WTC11 (cell line): Measurements from ENCODE around the gene CHMP5. TPM values are rescaled to one million over a fixed set of nuclear protein-coding genes. Genes with fewer than 3 reads are reported as not detected.

Experiments
- AR ChIP-seq: fragments of 250-450 bp; sonication (Bioruptor Pico); IDR thresholded peaks from 2 replicates; pipeline ENCODE4 v1.9.0; 2021; ENCODE audit warnings: mild to moderate bottlenecking
- ATF3 ChIP-seq: sonication (generic); formaldehyde crosslinking; conservative IDR thresholded peaks from 2 replicates; pipeline ENCODE4 v1.8.1; 2022; ENCODE audit warnings: mild to moderate bottlenecking, missing genetic modification reagents
- CTCF ChIP-seq: fragments of 200-600 bp; IDR thresholded peaks from 2 replicates; pipeline ENCODE4 v1.8.0; 2022; ENCODE audit warnings: antibody characterized with exemption
- E2F5 ChIP-seq: sonication (generic); formaldehyde crosslinking; IDR thresholded peaks from 2 replicates; pipeline ENCODE4 v1.8.1; 2022; ENCODE audit warnings: mild to moderate bottlenecking, moderate library complexity, missing genetic modification reagents
- EMX1 ChIP-seq: fragments of 250-450 bp; sonication (Bioruptor Pico); IDR thresholded peaks from 2 replicates; pipeline ENCODE4 v1.8.0; 2021; ENCODE audit warnings: mild to moderate bottlenecking
- FOXP4 ChIP-seq: sonication (generic); formaldehyde crosslinking; IDR thresholded peaks from 2 replicates; pipeline ENCODE4 v1.8.0; 2022; ENCODE audit warnings: mild to moderate bottlenecking, missing genetic modification reagents
- IRF1 ChIP-seq: sonication (generic); formaldehyde crosslinking; IDR thresholded peaks from 2 replicates; pipeline ENCODE4 v1.8.0; 2023; ENCODE audit warnings: missing genetic modification reagents
- KAT7 ChIP-seq: sonication (generic); formaldehyde crosslinking; IDR thresholded peaks from 2 replicates; pipeline ENCODE4 v1.8.1; 2023; ENCODE audit warnings: missing genetic modification reagents, mild to moderate bottlenecking, borderline replicate concordance
- MAX ChIP-seq: sonication (generic); formaldehyde crosslinking; IDR thresholded peaks from 2 replicates; pipeline ENCODE4 v1.8.0; 2022; ENCODE audit warnings: mild to moderate bottlenecking, missing genetic modification reagents
- NFATC4 ChIP-seq: fragments of 250-450 bp; sonication (Bioruptor Pico); IDR thresholded peaks from 2 replicates; pipeline ENCODE4 v1.9.0; 2021; ENCODE audit warnings: mild to moderate bottlenecking
- NFE2L1 ChIP-seq: sonication (generic); formaldehyde crosslinking; IDR thresholded peaks from 2 replicates; pipeline ENCODE4 v1.8.1; 2023; ENCODE audit warnings: missing genetic modification reagents
- OVOL2 ChIP-seq: fragments of 250-450 bp; sonication (Bioruptor Pico); IDR thresholded peaks from 2 replicates; pipeline ENCODE4 v1.9.0; 2021; ENCODE audit warnings: mild to moderate bottlenecking, borderline replicate concordance
- PREB ChIP-seq: sonication (generic); formaldehyde crosslinking; IDR thresholded peaks from 2 replicates; pipeline ENCODE4 v1.8.1; 2022; ENCODE audit warnings: mild to moderate bottlenecking, missing genetic modification reagents, moderate library complexity, borderline replicate concordance
- PRRX2 ChIP-seq: fragments of 250-450 bp; sonication (Bioruptor Pico); IDR thresholded peaks from 2 replicates; pipeline ENCODE4 v1.8.0; 2021; ENCODE audit warnings: mild to moderate bottlenecking
- RORB ChIP-seq: fragments of 250-450 bp; sonication (Bioruptor Pico); IDR thresholded peaks from 2 replicates; pipeline ENCODE4 v1.9.0; 2021; ENCODE audit warnings: mild to moderate bottlenecking
- SP1 ChIP-seq: sonication (generic); formaldehyde crosslinking; conservative IDR thresholded peaks from 2 replicates; pipeline ENCODE4 v1.8.1; 2022; ENCODE audit warnings: missing genetic modification reagents
- TP53 ChIP-seq: sonication (generic); formaldehyde crosslinking; IDR thresholded peaks from 2 replicates; pipeline ENCODE4 v1.8.1; 2023; ENCODE audit warnings: mild to moderate bottlenecking, missing genetic modification reagents
- USF2 ChIP-seq: sonication (generic); formaldehyde crosslinking; IDR thresholded peaks from 2 replicates; pipeline ENCODE4 v1.8.1; 2023; ENCODE audit warnings: mild to moderate bottlenecking, missing genetic modification reagents, moderate library complexity
- ZBTB21 ChIP-seq: sonication (generic); formaldehyde crosslinking; IDR thresholded peaks from 2 replicates; pipeline ENCODE4 v1.8.1; 2023; ENCODE audit warnings: mild to moderate bottlenecking, missing genetic modification reagents, borderline replicate concordance
- ZNF281 ChIP-seq: sonication (generic); formaldehyde crosslinking; IDR thresholded peaks from 2 replicates; pipeline ENCODE4 v1.8.0; 2023; ENCODE audit warnings: mild to moderate bottlenecking, missing genetic modification reagents
- ZNF317 ChIP-seq: sonication (generic); formaldehyde crosslinking; IDR thresholded peaks from 2 replicates; pipeline ENCODE4 v1.8.1; 2023; ENCODE audit warnings: low read depth, mild to moderate bottlenecking, moderate library complexity, missing genetic modification reagents, borderline replicate concordance
- total RNA-seq: library from RNA; stranded (reverse); gene quantifications from 3 replicates; pipeline ENCODE4 v1.2.3, GENCODE V29; 2021

CHMP5 gene
- total RNA-seq, 1 experiment from 2014 or later, result 46.2 TPM

- no peak for TF ChIP-seq TP53 (CRISPR knock-in tag)
- TF ChIP-seq EMX1 (CRISPR knock-in tag), result no peak
- TF ChIP-seq RORB (CRISPR knock-in tag), result no peak
- no peak for TF ChIP-seq E2F5
- TF ChIP-seq NFATC4 (CRISPR knock-in tag), result no peak
- TF ChIP-seq SP1 (CRISPR knock-in tag), result no peak
- TF ChIP-seq AR (CRISPR knock-in tag), result no peak
- no peak for TF ChIP-seq PREB (CRISPR knock-in tag)
- no peak for TF ChIP-seq ZNF281 (CRISPR knock-in tag)
- TF ChIP-seq IRF1 (CRISPR knock-in tag), result no peak
- peak; percentile 39 for TF ChIP-seq MAX
- no peak for TF ChIP-seq ZNF317 (CRISPR knock-in tag)
- TF ChIP-seq PRRX2, result no peak
- TF ChIP-seq FOXP4 (CRISPR knock-in tag), result no peak
- TF ChIP-seq ZBTB21 (CRISPR knock-in tag), result no peak
- no peak for TF ChIP-seq OVOL2
- TF ChIP-seq KAT7 (CRISPR knock-in tag), result 0 out of 2 replicates have a peak, but pooled peaks have one; percentile 82
- peak; percentile 77 for TF ChIP-seq USF2 (CRISPR knock-in tag)
- TF ChIP-seq CTCF, result no peak
- no peak for TF ChIP-seq ATF3
- TF ChIP-seq NFE2L1 (CRISPR knock-in tag), result no peak
Observed at GRCh38 chr9:33264003-33264472, 811 bp upstream of the CHMP5 start (continued).
